Activated T-cell treated with anti-CD3 and anti-CD28 coated beads, Interleukin-2, amount 50 U/mL, for 72 hours (primary cell): ENCODE results near the gene CARMIL1. TPM values are rescaled to one million over a fixed set of nuclear protein-coding genes. Genes with fewer than 3 reads are reported as not detected.

Experiments used
- ATAC-seq, 2 donors: fragments of 150-1000 bp; cut with Tn5 transposase; replicated peaks in 1 of 2; 2 replicates each; pipeline ENCODE4 v1.10.0; 2021; ENCODE audit warnings: moderate library complexity in 2 of 2, mild to moderate bottlenecking in 1 of 2
- DNase-seq, 2 donors: peaks; one replicate each; pipeline ENCODE4 v3.0.0; 2021 to 2022; ENCODE audit warnings: mixed read lengths in 1 of 2
- H3K27ac Mint-ChIP-seq: one replicate; pipeline ENCODE4 v1.8.0; 2022; ENCODE audit warnings: mild to moderate bottlenecking, moderate library complexity, mixed read lengths
- H3K27me3 Mint-ChIP-seq: one replicate; pipeline ENCODE4 v1.8.0; 2022; ENCODE audit warnings: low read depth, mixed read lengths
- H3K36me3 Mint-ChIP-seq, 2 donors: one replicate each; pipeline ENCODE4 v1.8.0; 2022; ENCODE audit warnings: mixed read lengths in 2 of 2, mild to moderate bottlenecking in 1 of 2; ENCODE audit not compliant: insufficient read depth in 2 of 2
- H3K4me1 Mint-ChIP-seq: one replicate; pipeline ENCODE4 v1.8.0; 2022; ENCODE audit warnings: low read depth, mixed read lengths
- H3K4me3 Mint-ChIP-seq, 2 donors: one replicate each; pipeline ENCODE4 v1.8.0; 2022; ENCODE audit warnings: mild to moderate bottlenecking in 2 of 2, mixed read lengths in 2 of 2, moderate library complexity in 2 of 2
- H3K9me3 Mint-ChIP-seq, 2 donors: one replicate each; pipeline ENCODE4 v1.8.0; 2022; ENCODE audit warnings: mixed read lengths in 2 of 2
- total RNA-seq, 2 donors: library from RNA; stranded (reverse); gene quantifications; one replicate each; pipeline ENCODE4 v1.2.3, GENCODE V29; 2022

The CARMIL1 gene
- total RNA-seq, 2 donors from 2014 or later: 5.0 to 5.6 TPM

DNA sequence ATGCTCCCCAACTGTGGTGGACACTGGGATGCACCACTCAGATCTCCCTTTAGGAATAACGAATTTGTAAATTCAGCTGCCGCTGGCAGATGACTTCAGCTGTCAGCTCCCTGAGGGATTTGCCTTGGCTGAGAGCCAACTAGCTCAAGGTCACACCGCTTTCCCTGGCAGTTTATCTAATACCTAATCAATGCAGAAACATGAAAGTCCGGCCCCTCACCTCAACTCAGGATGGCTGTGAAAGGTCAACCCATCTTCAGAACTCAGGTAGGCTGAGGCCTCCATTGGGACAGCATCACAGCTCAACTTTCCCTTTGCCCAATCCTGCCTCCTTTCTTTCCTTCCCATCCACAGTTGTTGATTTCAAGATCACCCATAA is 350.0 kb downstream of the CARMIL1 start:
- H3K27ac Mint-ChIP-seq: no peak overlapping the region
- no peaks in the 10 kb centered on the region for H3K36me3 Mint-ChIP-seq
- no peak for ATAC-seq
- no peak for DNase-seq
- peaks cover 19% of the 10 kb centered on the region for H3K27me3 Mint-ChIP-seq
- no peaks in the 10 kb centered on the region for H3K4me1 Mint-ChIP-seq
- H3K4me3 Mint-ChIP-seq: no peak overlapping the region
- H3K9me3 Mint-ChIP-seq: no peaks in the 10 kb centered on the region

- no peak overlapping the region for H3K4me3 Mint-ChIP-seq
- H3K27me3 Mint-ChIP-seq: peaks cover 29% of the 10 kb centered on the region
- H3K36me3 Mint-ChIP-seq: no peaks in the 10 kb centered on the region
- no peaks in the 10 kb centered on the region for H3K9me3 Mint-ChIP-seq
- H3K4me1 Mint-ChIP-seq: no peaks in the 10 kb centered on the region
- ATAC-seq: no peak
- no peak overlapping the region for H3K27ac Mint-ChIP-seq
- DNase-seq: no peak
Observed at GRCh38 chr6:25630508-25631278, 351.5 kb downstream of the CARMIL1 start.

- peaks cover 46% of the 10 kb centered on the region for H3K27me3 Mint-ChIP-seq
- H3K4me3 Mint-ChIP-seq: no peak overlapping the region
- no peaks in the 10 kb centered on the region for H3K36me3 Mint-ChIP-seq
- no peaks in the 10 kb centered on the region for H3K9me3 Mint-ChIP-seq
- no peaks in the 10 kb centered on the region for H3K4me1 Mint-ChIP-seq
- no peak overlapping the region for H3K27ac Mint-ChIP-seq
- ATAC-seq: no peak
- no peak for DNase-seq
Observed at GRCh38 chr6:25635886-25636317, 356.7 kb downstream of the CARMIL1 start.

DNA sequence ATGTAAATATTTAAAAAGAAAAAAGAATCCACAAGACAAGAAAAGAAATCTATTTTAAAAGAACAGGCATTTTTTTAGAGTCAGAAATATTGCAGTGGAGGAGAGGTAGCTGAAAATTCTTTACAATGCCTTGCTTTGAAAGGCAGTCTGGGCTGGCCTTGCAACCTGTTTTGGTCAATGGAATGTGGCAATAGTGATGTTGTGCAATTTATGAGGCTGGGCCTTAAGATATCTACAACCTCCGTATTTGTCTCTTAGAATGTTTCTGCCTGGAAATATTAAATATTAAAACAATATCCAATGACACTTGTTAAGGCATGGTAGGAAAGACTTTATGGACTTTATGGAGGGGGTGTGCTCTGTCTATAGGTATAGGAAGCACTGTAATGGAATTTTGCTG is 358.0 kb downstream of the CARMIL1 start:
- no peak for DNase-seq
- Mint-ChIP-seq H3K27me3 (peaks cover 44% of the 10 kb centered on the region), H3K9me3 (no peaks in the 10 kb centered on the region), H3K27ac (no peak overlapping the region), H3K4me1 (no peaks in the 10 kb centered on the region), H3K4me3 (no peak overlapping the region), H3K36me3 (no peaks in the 10 kb centered on the region)
- no peak for ATAC-seq

DNA sequence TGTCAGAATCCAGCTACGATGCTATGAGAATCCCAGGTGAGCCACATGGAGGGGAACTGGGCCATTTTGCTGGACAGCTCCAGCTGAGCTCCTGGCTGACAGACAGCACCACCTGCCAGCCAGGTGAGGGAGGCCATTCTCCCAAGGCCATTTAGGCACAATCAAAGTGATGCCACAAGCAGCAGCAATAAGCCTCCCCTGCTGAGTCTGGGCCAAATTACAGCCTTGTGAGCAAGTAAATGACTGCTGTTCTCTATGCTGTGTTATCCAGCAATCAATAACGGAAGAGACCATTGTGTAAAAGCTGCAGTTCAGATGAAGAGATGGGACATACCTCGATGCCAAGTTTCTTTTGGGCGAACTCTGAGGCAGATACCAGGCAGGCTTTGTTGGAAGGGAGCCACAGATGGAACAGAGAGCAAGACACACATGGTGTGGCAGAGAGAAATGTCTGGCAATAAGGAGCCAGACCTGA is 358.8 kb downstream of the CARMIL1 start:
- Mint-ChIP-seq H3K36me3 (no peaks in the 10 kb centered on the region), H3K4me1 (no peaks in the 10 kb centered on the region), H3K27ac (no peak overlapping the region), H3K9me3 (no peaks in the 10 kb centered on the region), H3K4me3 (no peak overlapping the region), H3K27me3 (peaks cover 52% of the 10 kb centered on the region)
- DNase-seq (no peak), ATAC-seq (no peak)

DNA sequence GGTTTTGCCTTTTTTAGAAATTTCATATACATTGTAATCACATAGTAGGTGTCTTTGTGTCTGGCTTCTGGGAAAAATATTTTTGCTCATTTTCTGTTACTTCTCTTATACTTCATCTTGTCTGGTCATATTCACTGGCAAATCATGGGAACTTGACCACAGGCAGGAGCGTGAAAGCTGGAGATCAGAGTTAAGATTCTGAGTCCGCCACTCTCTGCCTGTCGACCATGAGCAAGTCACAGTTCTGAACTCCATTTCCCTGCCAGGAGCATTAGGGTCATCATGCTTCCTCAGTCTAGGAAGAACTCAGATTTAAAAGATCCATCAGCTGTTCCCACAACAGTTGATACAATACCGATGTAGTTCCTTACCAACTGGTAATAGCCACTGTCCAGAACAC is 360.5 kb downstream of the CARMIL1 start:
- Mint-ChIP-seq H3K4me1 (no peaks in the 10 kb centered on the region), H3K9me3 (no peaks in the 10 kb centered on the region), H3K4me3 (no peak overlapping the region), H3K36me3 (no peaks in the 10 kb centered on the region), H3K27ac (no peak overlapping the region), H3K27me3 (peaks cover 59% of the 10 kb centered on the region)
- no peak for DNase-seq
- no peak for ATAC-seq

GRCh38 chr6:25640446-25640845 is 361.3 kb downstream of the CARMIL1 start:
- Mint-ChIP-seq H3K27me3 (peaks cover 63% of the 10 kb centered on the region), H3K27ac (no peak overlapping the region), H3K4me3 (no peak overlapping the region), H3K4me1 (no peaks in the 10 kb centered on the region), H3K36me3 (no peaks in the 10 kb centered on the region), H3K9me3 (no peaks in the 10 kb centered on the region)
- DNase-seq (no peak), ATAC-seq (no peak)

- Mint-ChIP-seq H3K4me1 (no peaks in the 10 kb centered on the region), H3K4me3 (no peak overlapping the region), H3K36me3 (no peaks in the 10 kb centered on the region), H3K9me3 (no peaks in the 10 kb centered on the region), H3K27ac (no peak overlapping the region), H3K27me3 (peaks cover 63% of the 10 kb centered on the region)
- no peak for DNase-seq
- ATAC-seq: no peak
Observed at GRCh38 chr6:25640891-25641290, 361.7 kb downstream of the CARMIL1 start.

- Mint-ChIP-seq H3K4me3 (no peak overlapping the region), H3K36me3 (no peaks in the 10 kb centered on the region), H3K27ac (no peak overlapping the region), H3K4me1 (no peaks in the 10 kb centered on the region), H3K27me3 (peaks cover 64% of the 10 kb centered on the region), H3K9me3 (no peaks in the 10 kb centered on the region)
- ATAC-seq (no peak), DNase-seq (no peak)
Observed at GRCh38 chr6:25641377-25641776, 362.2 kb downstream of the CARMIL1 start.

- Mint-ChIP-seq H3K27me3 (peaks cover 70% of the 10 kb centered on the region), H3K4me1 (no peaks in the 10 kb centered on the region), H3K4me3 (no peak overlapping the region), H3K27ac (no peak overlapping the region), H3K9me3 (no peaks in the 10 kb centered on the region), H3K36me3 (no peaks in the 10 kb centered on the region)
- ATAC-seq (no peak), DNase-seq (no peak)
Observed at GRCh38 chr6:25641940-25642666, 362.9 kb downstream of the CARMIL1 start.

DNA sequence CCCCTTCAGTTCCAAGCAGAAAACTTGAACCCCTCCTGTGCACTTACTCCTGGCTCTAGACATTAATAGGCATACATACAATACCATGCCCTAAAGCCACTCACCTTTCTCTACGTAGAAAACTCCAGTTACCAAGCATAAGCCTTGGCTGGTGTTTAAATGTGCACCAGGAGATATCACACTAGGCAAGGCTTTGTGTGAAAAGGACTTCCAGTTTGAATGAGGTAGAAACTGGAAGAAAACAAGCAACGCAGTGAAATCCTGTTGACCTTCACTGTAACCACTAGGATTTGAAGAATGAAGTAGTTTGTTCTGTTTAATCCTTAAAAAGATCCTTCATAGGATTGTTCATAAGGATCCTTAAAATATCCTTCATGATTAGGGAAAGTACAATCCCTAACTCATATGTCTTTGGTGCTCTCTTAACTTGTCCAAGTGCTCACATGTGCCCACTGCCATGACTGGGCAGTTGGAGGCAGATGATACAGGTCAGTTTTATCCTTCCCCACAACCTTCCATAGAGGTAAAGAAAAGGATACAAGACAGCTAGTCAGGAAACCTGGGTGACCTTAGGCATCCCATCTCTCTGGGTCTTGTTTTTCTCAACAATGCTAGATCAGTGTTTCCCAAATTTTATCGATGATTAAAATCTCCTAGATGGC is 363.6 kb downstream of the CARMIL1 start:
- no peak overlapping the region for H3K27ac Mint-ChIP-seq

DNA sequence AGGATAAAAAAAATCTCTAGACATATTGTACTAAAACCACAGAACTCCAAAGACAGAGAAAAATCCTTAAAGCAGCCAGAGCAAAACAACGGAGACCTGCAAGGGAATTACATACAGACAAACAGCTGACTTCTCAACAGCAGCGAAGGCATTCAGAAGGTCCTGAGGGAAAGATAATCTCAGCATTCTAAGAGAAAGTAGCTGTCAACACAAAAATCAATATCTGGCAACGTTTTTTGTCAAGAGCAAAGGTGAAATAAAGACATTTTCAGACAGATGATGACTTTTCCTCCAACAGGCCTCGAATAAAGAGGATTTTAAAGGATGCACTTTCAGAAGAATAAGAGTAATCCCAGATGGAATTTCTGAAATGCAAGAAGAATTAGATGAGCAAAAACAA is 366.7 kb downstream of the CARMIL1 start:
- Mint-ChIP-seq H3K27ac (no peak overlapping the region), H3K4me3 (no peak overlapping the region), H3K27me3 (peaks cover 70% of the 10 kb centered on the region), H3K9me3 (no peaks in the 10 kb centered on the region), H3K4me1 (no peaks in the 10 kb centered on the region), H3K36me3 (no peaks in the 10 kb centered on the region)
- no peak for DNase-seq
- ATAC-seq: no peak

More for the DNA sequence above, 363.6 kb downstream of the CARMIL1 start:
- ATAC-seq (no peak), DNase-seq (no peak)
- Mint-ChIP-seq H3K4me1 (no peaks in the 10 kb centered on the region), H3K27me3 (peaks cover 70% of the 10 kb centered on the region), H3K4me3 (no peak overlapping the region), H3K36me3 (no peaks in the 10 kb centered on the region), H3K9me3 (no peaks in the 10 kb centered on the region)

GRCh38 chr6:25649611-25650010 is 370.4 kb downstream of the CARMIL1 start:
- Mint-ChIP-seq H3K4me1 (no peaks in the 10 kb centered on the region), H3K4me3 (no peak overlapping the region), H3K27me3 (peaks cover 65% of the 10 kb centered on the region), H3K27ac (no peak overlapping the region), H3K9me3 (peaks cover 0 to 1% of the 10 kb centered on the region in 2 donors), H3K36me3 (no peaks in the 10 kb centered on the region)
- DNase-seq (no peak), ATAC-seq (no peak)
